ENCODE measurements around the gene CD53.
A peak's percentile ranks its signal among the peaks of the same experiment; 100 is the strongest.

CD53 gene

DNA sequence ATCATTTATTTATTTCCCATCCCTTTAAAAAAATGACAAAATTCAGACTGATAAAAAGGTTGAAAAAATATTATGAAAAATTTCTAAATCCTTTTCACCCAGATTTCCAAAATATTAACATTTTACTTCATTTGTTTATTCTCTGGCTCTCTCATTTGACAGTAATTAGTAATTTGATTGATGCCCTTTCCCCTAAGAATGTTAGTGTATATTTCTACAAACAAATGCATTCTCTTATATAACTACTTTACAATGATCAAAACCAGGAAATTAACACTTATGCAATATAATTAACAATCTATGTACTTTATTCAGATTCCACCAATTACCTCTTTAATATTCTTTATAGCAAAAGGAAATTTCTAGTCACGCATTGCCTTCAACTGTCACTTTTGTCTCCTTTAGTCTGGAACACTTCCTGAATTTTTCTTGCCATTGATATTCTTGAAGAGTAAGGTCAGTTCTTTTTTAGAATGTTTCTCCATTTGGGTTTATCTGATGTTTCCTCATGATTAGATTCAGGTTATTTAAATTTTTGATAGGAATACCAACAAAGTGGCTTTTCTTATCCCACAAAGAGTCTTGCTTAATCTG lies 3.9 kb downstream of the CD53 start:
- no peak for DNase-seq (ENCODE audit: low read depth in 2 of 2)

DNA sequence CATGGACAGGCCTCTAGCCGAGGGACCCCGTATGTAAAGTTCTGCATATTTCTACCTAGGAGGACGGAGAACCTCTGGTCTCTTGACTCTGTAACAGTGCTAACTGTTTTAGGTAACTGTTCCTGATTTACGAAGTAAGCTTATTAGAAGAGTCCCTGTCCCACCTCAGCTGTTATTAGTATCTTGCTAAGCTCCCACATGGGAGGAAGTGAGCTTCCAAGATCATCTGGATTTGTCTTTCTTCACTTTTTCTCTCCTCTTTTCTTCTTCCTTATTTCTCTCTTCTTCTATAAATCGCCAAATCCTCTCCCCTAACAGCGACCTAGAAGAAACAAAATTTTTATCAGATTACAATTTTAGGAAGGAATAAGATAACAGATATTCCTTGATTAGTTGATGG lies 4.4 kb downstream of the CD53 start:
- no peak for DNase-seq (ENCODE audit: low read depth in 2 of 2)

- DNase-seq (ENCODE audit: low read depth in 2 of 2) = no peak
These were observed 4.8 kb downstream of the CD53 start for GRCh38 chr1:110877776-110878175.

DNA sequence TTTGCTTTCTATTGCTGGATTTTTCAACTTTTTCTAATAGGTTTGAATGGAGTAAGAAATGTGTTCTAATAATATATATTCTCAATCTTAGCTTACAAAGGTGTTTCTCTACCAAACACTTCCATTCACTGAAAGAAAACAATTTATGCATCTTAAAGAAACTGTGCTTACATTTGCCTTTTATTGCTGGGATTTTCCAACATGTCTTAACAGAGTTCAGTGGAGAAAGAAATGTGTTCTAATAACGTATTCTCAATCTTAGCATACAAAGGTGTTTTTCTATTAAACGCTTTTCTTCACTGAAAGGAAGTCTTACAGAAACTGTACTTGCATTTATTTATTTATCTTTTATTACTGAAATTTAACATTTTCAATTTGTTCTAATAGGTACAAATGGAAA lies 5.6 kb downstream of the CD53 start:
- DNase-seq (ENCODE audit: low read depth in 2 of 2) = no peak

- DNase-seq (ENCODE audit: low read depth in 2 of 2) = no peak
These were observed 6.0 kb downstream of the CD53 start for GRCh38 chr1:110878993-110879392.

DNA sequence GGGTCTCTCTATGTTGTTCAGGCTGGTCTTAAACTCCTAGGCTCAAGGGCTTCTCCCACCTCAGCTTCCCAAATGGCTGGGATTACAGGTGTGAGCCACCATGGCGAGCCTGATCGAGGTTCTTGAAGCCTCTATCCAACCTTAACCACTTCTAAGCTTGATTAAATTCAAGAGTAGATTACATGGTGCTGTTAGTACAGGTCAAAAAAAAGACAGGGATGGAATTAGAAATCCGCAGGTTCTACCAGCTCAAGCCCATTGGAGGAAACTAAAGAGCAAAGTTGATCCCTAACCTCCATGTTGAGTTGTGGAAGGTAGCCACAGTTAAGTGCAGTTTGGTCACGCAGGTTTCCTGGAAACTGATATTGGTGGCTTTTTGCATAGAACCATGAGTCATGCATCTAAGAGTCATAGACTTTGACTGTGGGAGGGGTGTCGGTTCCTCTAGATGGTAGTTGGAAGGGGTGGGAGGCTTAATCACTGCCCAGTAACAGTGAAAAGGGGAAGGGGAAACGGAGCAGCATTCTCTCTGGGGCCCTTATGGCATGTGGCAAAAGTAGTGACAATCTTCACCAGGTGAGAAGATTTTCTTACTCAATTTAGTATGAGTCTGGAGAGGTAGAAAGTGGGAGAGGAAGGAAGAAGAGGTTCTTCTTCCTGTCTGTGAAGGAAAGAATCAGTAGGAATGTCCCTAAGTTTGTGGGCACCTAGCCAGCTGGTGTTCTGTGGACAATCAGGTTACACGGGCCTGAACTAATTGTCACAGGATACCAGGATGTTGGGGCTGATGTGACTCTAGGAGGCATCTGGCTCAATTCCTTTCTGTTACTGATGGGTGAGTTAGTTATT lies 7.0 kb downstream of the CD53 start:
- peak; percentile 45 to 47 for DNase-seq (ENCODE audit: low read depth in 2 of 2)

DNA sequence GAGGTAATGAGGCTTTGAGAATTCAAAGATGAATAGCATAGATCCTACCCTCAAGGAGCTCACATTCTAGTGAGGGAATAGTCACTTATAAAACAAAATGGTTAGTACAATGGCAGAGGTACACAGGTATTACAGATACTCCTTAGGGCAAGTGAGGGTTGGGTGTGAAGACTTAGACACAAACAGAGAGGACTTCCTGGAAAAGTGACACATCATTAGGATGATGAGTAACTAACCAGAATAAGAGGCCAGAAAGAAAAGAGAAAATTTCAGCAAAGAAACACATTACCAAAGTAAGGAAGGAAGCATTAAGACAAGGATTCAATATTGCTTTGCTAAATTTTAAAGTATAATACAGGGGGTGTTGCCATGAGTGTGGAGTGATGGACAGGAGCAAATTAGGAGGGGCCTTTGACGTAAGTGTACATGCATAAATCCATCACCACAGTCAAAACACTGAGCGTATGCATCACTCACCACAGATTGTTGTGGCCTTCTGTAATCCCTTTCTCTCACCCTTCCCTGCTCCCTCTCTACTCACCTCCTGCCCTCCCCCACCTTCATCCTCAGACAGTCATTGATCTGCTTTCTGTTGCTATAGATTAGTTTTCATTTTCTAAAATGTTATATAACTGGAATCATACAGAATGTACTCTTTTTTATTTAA lies 7.9 kb downstream of the CD53 start:
- DNase-seq (ENCODE audit: low read depth in 2 of 2) = no peak

GRCh38 chr1:110888049-110888448 lies 15.1 kb downstream of the CD53 start:
- no peak for DNase-seq (ENCODE audit: low read depth in 2 of 2)

- DNase-seq (ENCODE audit: low read depth in 2 of 2) = no peak
These were observed 15.7 kb downstream of the CD53 start for GRCh38 chr1:110888641-110889040.

DNA sequence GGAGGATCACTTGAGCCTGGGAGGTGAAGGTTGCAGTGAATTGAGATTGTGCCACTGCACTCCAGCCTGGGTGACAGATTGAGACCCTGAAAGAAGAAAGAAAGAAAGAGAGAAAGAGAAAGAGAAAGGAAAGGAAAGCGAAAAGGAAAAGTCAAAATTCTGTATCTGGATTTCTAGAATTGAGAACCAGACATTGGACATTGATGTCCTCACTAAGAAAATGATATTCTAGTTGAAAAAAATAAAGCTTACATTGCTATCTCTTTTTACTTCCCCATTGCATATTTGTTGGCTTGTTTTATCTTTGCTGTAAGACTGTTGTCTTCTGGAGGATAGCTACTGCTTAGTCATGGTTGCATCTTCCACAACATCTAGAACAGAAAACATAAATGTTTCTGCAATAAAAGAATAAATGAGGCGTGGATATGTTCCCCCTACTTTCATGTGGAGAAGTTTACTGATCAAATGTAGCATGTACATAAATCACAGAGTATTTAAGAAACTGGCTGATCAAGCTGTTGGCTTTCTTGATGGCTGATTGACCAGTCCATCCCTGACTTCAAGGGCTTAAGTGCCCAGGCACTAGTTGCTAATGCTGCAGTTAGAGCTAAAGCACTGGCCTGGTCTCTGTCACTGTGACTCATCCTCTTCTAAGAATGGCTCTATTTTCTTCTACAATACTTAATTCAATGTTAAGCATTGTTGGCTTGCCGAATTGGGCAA lies 17.7 kb downstream of the CD53 start:
- DNase-seq (ENCODE audit: low read depth in 2 of 2) = no peak

DNA sequence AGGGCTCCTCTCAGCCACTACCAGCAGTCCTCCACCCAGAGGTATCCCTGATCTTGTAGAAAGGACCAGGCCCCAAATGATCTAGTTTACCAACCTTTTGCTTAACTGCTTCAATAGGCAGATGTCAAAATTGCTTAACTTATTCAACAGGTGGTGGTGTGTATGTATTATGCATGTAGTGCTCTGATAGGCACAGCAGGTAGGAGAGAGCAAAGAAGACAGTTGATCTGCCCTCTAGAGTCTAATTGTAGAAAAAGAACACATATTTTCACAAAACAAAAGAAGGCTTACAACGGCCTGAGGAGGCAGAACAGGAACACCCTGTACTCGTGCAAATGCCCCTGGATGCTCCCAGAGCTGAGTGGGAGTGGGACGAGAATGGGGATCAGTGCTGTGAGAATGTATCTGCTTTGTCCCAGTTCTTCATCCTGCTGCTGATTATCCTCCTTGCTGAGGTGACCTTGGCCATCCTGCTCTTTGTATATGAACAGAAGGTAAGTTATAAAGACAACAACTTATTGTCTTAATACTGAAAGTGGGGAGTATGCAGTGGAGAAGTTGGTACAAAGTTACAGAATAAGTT lies 21.1 kb downstream of the CD53 start:
- DNase-seq (ENCODE audit: low read depth in 2 of 2) = no peak

DNA sequence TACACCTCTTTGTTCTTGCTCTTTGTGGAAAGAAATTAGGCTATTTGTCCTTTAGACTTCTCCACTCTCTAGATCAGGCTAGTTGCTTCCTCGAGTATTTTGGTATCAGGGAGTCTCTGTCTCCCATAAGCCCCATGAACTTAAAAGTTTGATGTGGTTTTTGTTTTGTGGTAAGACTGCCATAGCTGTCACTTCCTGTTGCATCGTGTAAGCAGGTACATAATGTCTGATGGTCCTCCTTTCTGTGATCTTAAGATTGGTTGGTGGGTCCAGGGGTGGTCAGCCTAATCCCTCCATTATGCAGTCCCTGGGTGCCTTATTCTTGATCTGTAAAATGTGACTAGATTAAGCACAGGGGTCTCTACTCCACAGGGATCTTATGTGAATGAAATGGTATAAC lies 23.1 kb downstream of the CD53 start:
- no peak for DNase-seq (ENCODE audit: low read depth in 2 of 2)

DNA sequence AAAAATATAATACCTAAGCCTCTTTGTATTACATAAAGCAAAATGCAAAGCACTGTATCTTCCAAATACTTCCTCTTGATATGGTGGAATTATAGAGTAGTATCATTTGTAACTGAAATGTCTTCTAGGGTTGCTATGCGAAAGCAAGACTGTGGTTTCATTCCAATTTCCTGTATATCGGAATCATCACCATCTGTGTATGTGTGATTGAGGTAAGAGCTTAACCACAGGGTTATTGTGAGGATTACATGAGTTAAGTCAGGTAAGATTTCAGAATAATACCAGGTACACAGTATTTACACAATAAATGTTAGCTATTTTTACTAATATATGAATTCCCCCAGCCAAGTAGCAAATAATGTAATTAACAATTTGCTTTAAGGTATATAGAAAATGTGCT lies 24.7 kb downstream of the CD53 start:
- DNase-seq (ENCODE audit: low read depth in 2 of 2) = no peak

DNA sequence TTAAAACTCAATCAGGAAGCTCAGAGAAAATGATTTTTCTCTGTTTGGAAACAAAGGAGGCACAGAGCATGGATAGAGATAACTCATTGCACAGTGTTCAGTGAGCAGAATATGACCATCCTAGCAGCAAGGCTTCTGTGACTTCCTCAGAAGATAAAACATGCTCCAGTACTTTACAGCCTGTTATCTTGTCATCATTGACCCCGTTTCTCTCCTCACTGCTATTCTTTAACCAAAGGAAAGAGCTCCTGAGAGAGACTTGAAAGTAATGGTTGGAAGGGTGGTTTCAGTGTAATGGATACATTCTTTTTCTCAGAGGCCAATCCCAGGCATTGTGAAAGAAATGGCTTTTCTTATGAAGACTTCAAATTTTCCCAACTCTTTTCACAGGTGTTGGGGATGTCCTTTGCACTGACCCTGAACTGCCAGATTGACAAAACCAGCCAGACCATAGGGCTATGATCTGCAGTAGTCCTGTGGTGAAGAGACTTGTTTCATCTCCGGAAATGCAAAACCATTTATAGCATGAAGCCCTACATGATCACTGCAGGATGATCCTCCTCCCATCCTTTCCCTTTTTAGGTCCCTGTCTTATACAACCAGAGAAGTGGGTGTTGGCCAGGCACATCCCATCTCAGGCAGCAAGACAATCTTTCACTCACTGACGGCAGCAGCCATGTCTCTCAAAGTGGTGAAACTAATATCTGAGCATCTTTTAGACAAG lies 25.9 kb downstream of the CD53 start:
- DNase-seq (ENCODE audit: low read depth in 2 of 2) = no peak

DNA sequence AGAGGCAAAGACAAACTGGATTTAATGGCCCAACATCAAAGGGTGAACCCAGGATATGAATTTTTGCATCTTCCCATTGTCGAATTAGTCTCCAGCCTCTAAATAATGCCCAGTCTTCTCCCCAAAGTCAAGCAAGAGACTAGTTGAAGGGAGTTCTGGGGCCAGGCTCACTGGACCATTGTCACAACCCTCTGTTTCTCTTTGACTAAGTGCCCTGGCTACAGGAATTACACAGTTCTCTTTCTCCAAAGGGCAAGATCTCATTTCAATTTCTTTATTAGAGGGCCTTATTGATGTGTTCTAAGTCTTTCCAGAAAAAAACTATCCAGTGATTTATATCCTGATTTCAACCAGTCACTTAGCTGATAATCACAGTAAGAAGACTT lies 26.5 kb downstream of the CD53 start:
- no peak for DNase-seq (ENCODE audit: low read depth in 2 of 2)

GRCh38 chr1:110902820-110903463 lies 30.0 kb downstream of the CD53 start:
- DNase-seq (ENCODE audit: low read depth in 2 of 2) = no peak

DNA sequence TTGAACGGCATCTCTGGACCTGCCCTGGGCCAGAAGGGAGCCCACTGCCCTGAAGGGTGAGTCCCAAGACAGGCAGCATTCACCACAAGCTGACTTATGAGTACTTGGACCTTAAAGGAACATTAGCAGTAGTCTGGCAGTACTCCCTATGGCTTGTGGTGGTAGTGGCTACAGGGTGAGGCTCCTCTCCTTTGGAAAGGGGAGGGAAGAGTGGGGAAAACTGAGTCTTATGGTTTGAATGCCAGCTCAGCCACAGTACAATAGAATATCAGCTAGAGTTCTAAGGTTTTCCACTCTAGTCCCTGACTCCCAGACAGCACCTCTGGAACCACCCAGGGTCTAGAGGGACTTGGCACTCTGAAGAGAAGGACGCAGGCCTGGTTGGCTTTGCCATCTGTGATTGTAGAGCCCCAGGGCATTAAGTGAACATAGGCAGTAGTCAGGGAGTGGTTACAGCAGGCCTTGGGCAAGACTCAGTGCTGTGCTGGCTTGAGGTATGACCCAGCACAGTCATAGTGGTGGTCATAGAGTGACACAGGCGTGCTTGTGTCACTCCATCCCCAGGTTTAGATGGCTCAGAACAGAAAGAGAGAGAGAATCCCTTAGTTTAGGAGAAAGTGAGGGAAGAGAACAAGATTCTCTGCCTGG lies 31.0 kb downstream of the CD53 start:
- DNase-seq (ENCODE audit: low read depth in 2 of 2) = no peak

- no peak for DNase-seq (ENCODE audit: low read depth in 2 of 2)
These were observed 39.8 kb downstream of the CD53 start for GRCh38 chr1:110912784-110913183.

GRCh38 chr1:110914676-110915075 lies 41.7 kb downstream of the CD53 start:
- no peak for DNase-seq (ENCODE audit: low read depth in 2 of 2)

DNA sequence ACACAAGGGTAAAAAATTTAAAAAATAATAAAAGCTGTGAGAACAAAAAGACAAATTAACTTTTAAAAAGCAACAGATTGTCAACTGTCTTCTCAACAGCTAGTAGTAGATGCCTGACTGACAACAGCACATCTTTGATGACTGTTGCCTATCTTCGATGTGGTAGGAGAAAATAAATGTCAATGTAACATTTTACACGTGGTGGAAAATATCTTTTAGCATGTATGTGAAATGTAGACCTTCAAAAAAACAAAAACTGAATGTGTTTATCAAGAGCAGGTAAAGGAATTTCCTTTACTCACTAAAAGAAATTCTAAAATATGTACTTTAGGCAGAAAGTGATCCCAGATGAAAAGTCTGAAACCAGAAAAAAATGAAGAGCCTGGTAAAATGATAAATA lies 42.9 kb downstream of the CD53 start:
- DNase-seq (ENCODE audit: low read depth in 2 of 2) = no peak

Measured in stimulated activated CD4-positive, alpha-beta T cell treated with anti-CD3 and anti-CD28 coated beads, Interleukin-12 subunit alpha, Interleukin-12 subunit beta, amount 100 ng/mL, for 24 hours (primary cell).